Lower leg skin (tissue), 3 donors: Measurements from ENCODE around the gene DAD1.
"Not testable (repeated sequence)": the region's sequence is repeated elsewhere in the genome, so short reads cannot be mapped to it uniquely, and the experiment has no call there.

Experiments
- POLR2A ChIP-seq, 2 donors: fragments of 450-650 bp; IDR thresholded peaks; one replicate each; pipeline ENCODE4 v1.6.1; 2016 to 2017; ENCODE audit warnings: antibody characterized with exemption in 2 of 2, mild to moderate bottlenecking in 1 of 2, moderate library complexity in 1 of 2
- TF ChIP-seq, protein P1 (sequence below), 3 donors: fragments of 450-650 bp; IDR thresholded peaks; one replicate each; pipeline ENCODE4 v1.5.1; 2016; ENCODE audit warnings: antibody characterized with exemption in 3 of 3, mild to moderate bottlenecking in 3 of 3, moderate library complexity in 2 of 3

DNA sequence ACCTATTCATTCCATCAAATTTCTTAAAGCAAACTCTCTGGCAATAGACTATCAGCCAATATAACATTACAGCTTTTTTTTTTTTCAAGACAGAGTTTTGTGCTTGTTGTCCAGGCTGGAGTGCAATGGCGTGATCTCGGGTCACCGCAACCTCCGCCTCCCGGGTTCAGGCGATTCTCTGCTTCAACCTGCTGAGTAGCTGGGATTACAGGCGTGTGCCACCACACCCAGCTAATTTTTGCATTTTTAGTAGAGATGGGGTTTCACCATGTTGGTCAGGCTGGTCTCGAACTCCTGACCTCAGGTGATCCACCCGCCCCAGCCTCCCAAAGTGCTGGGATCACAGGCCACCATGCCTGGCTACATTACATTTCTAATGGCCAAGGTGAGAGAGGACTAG lies 22.8 kb downstream of the DAD1 start:
- TF ChIP-seq, protein P1, sequence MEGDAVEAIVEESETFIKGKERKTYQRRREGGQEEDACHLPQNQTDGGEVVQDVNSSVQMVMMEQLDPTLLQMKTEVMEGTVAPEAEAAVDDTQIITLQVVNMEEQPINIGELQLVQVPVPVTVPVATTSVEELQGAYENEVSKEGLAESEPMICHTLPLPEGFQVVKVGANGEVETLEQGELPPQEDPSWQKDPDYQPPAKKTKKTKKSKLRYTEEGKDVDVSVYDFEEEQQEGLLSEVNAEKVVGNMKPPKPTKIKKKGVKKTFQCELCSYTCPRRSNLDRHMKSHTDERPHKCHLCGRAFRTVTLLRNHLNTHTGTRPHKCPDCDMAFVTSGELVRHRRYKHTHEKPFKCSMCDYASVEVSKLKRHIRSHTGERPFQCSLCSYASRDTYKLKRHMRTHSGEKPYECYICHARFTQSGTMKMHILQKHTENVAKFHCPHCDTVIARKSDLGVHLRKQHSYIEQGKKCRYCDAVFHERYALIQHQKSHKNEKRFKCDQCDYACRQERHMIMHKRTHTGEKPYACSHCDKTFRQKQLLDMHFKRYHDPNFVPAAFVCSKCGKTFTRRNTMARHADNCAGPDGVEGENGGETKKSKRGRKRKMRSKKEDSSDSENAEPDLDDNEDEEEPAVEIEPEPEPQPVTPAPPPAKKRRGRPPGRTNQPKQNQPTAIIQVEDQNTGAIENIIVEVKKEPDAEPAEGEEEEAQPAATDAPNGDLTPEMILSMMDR (IDR thresholded peaks at IDR 0.05), result not testable (repeated sequence)
- not testable (repeated sequence) for TF ChIP-seq POLR2A (IDR thresholded peaks at IDR 0.05)
